GM18951 (cell line): ENCODE measurements around the gene RP2.

Experiments
- POLR2A ChIP-seq: IDR thresholded peaks from 4 replicates; pipeline ENCODE4 v1.6.1; 2011; ENCODE audit warnings: mild to moderate bottlenecking; ENCODE audit not compliant: insufficient read length, insufficient read depth; ENCODE audit errors: extremely low read depth
- in situ Hi-C: fragments of 300-500 bp; cut with MboI; formaldehyde crosslinking; loops from one replicate; pipeline ENCODE4 v1.12.0; 2022; ENCODE audit warnings: low sequenced_read_pairs, mixed read lengths, inconsistent platforms; ENCODE audit not compliant: unreplicated experiment

RP2 gene

GRCh38 chrX:46820391-46821100 lies 16.3 kb upstream of the RP2 start:
- TF ChIP-seq POLR2A, result no peak
- in situ Hi-C loops, result no loop called here

GRCh38 chrX:46823481-46823880 lies 13.4 kb upstream of the RP2 start:
- in situ Hi-C loops, result no loop called here
- TF ChIP-seq POLR2A, result no peak

DNA sequence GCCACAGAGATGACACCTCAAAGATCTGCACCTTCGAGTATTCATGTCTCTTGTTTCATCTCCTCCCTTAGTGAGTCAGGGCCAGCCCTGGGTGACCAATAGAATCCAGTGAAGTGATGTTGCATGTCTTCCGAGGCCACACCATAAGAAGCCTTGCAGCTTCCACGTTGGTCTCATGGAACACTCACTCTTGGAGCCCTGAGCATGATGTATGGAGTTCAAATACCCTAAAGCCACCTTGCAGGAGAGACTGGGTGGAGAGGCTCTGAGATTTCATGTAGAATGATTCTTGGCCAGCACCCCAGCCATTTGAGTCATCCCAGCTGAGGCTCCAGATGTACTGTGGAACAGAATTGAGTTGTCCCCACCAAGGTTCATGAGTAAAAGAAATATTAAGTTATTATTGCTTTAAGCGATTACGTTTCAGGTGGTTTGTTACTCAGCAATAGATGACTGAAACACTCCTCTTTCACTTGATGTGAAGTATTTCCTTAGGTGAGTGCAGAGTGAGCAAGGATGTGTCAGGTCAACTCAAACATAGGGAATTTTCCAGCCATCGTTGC lies 5.0 kb upstream of the RP2 start:
- TF ChIP-seq POLR2A, result no peak
- in situ Hi-C loops, result no loop called here

- in situ Hi-C loops, result no loop called here
- no peak for TF ChIP-seq POLR2A
Measured at GRCh38 chrX:46837558-46838485, 979 bp downstream of the RP2 start.

- TF ChIP-seq POLR2A, result no peak
- in situ Hi-C loops, result no loop called here
Measured at GRCh38 chrX:46838486-46838870, 1.6 kb downstream of the RP2 start.

DNA sequence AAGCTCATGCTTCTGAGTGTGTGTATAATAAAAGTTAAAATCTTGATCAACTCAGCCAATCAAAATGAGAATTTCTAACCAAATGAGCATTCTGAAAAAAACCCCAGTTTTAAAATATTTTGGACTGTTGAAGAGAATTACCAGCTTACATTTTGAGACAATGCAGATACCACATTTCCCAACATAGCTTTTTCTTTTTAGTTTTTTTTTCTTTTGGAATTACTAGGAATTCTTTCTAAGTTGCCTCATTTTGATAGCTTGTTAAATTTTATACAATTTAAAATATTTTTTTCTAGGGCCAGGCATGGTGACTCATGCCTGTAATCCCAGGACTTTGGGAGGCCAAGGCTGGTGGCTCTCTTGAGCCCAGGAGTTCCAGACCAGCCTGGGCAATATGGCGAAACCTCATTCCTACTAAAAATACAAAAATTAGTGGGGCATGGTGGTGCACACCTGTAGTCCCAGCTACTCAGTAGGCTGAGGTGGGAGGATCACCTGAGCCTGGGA lies 2.2 kb downstream of the RP2 start:
- in situ Hi-C loops, result no loop called here
- no peak for TF ChIP-seq POLR2A

DNA sequence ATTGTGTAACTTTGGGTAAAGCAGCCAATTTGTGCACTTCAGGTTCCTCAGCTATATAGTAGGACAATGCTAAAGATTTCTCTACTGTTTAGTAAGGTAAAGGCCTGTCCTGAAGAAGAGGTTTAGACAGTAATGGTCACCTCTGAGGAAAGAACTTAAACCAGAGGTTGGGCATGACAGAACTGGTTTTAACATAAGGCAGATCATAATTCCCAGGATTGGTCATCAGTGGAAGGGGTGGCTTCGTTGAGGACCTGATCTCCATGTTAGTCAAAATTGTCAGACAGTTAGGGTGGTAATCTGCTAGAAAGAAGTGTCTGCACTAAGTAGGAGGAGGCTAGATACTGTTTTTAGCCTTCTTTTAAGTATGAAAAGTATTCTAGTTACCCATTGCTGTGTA lies 4.1 kb downstream of the RP2 start:
- in situ Hi-C loops, result no loop called here
- no peak for TF ChIP-seq POLR2A

DNA sequence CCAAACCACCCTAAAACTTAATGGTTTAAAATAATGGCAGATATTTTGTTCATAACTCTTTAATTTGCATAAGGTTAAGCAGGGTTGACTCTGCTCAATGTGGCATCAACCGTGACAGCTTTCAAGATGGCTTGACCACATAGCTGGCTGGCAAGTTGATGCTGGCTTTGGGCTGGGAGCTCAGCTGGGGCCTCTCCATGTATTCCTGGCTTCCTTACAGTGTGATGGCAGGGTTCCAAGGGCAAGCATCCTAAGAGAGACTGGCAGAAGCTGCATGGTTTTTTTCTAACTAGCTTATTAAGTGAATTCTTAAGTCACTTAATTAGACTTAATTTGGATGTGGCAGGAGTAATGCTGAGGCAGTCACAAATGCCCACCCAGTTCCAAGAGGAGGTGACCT lies 4.5 kb downstream of the RP2 start:
- no peak for TF ChIP-seq POLR2A
- in situ Hi-C loops, result no loop called here

GRCh38 chrX:46844913-46845312 lies 8.1 kb downstream of the RP2 start:
- in situ Hi-C loops, result no loop called here

DNA sequence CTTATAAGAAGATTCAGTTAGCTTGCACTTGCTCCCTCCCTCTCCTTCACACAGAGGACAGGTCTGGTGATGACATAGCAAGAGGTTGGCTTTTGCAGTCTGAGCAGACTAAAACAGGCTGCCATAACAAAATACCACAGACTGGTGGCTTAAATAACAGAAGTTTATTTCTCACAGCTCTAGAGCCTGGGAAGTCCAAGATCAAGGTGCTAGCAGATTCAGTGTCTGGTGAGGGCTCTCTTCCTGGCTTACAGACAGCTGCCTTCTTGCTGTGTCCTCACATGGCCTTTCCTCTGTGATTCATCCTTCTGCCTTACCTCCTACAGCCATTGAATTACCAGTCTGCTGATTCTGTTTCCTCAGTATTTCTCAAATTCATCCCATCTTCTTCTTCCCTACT lies 13.1 kb downstream of the RP2 start:
- in situ Hi-C loops, result no loop called here
- TF ChIP-seq POLR2A, result no peak

More at GRCh38 chrX:46844913-46845312, 8.1 kb downstream of the RP2 start:
- no peak for TF ChIP-seq POLR2A

- no peak for TF ChIP-seq POLR2A
- in situ Hi-C loops, result no loop called here
Measured at GRCh38 chrX:46850771-46851170, 13.9 kb downstream of the RP2 start.

DNA sequence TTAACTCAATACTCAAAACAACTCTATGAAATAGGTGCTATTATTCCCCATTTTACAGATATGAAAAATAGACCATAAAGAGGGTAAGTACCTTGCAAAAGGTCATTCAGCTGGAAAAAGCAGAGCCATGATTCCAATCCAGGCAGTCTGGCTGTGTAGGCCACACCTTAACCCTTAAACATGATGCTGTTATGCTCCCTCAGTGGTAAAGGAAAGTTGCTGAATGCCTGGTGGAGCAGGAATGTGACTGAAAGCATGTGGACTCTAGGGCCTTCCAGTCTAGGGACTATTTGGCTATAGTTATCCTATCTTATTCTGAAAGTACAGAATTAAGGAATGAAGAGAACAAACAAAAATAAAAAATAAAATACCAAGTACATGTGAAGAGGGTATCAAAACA lies 19.6 kb downstream of the RP2 start:
- TF ChIP-seq POLR2A, result no peak
- in situ Hi-C loops, result no loop called here

DNA sequence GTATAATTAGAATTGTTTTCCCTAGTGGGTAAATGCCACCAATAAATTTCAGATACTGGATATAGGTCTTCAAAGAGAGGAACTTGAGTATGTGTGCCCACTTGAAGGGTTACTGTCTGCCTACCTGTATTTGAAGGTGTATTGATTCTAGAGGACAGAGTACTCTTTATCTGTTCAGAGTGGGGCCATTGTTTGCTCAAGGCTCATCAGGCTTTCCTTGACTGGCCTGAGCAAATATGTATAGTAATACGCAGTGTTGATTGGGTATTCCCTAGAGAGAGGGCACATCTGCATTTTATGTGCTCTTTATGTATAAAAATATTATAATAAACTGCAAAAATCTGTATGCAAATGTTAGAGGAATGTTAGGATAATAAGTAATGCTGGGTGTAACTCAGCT lies 23.7 kb downstream of the RP2 start:
- in situ Hi-C loops, result no loop called here
- TF ChIP-seq POLR2A, result no peak
